ENCODE data around the gene PLXND1.
"Not testable (repeated sequence)": the region's sequence is repeated elsewhere in the genome, so short reads cannot be mapped to it uniquely, and the experiment has no call there.

PLXND1 gene

GRCh38 chr3:129525341-129525968 is 81.0 kb downstream of the PLXND1 start:
- DNase-seq (ENCODE audit: insufficient read length), result no peak
- no peak for FAIRE-seq
- TF ChIP-seq TAF1 (IDR thresholded peaks at IDR 0.05; ENCODE audit: borderline replicate concordance, low read depth, low read length) (no peak), POLR2A (IDR thresholded peaks at IDR 0.05; ENCODE audit: low read depth, low read length) (no peak), POLR2AphosphoS5 (IDR thresholded peaks at IDR 0.05; ENCODE audit: low read depth, low read length) (no peak)

- TF ChIP-seq TAF1 (IDR thresholded peaks at IDR 0.05; ENCODE audit: borderline replicate concordance, low read depth, low read length), result no peak
- no peak for TF ChIP-seq POLR2AphosphoS5 (IDR thresholded peaks at IDR 0.05; ENCODE audit: low read depth, low read length)
- TF ChIP-seq POLR2A (IDR thresholded peaks at IDR 0.05; ENCODE audit: low read depth, low read length), result no peak
- DNase-seq (ENCODE audit: insufficient read length) (no peak), FAIRE-seq (no peak)
Measured at GRCh38 chr3:129524081-129524480, 82.4 kb downstream of the PLXND1 start.

DNA sequence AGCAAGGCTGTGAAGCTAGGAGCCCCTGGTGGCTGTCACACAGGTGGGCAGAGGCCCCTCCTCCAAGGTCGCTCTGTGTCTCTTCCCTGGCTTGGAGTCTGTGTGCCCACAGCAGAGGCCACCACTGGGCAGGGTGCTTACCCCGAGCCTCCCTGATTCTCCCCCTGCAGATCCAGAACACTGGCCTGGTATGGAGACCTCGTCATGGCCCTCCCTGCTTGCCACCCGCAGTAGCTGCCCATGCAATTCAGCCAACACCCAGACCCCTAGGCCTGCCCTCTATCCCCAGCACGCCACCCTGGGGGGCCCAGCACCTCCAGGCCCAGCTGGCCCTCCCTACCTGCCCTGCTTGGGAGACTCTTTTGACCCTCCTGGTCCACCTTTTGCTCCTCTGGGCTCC is 83.5 kb downstream of the PLXND1 start:
- DNase-seq (ENCODE audit: insufficient read length), result no peak

GRCh38 chr3:129521611-129522010 is 84.9 kb downstream of the PLXND1 start:
- FAIRE-seq (no peak), DNase-seq (ENCODE audit: insufficient read length) (no peak)
- TF ChIP-seq TAF1 (IDR thresholded peaks at IDR 0.05; ENCODE audit: borderline replicate concordance, low read depth, low read length) (no peak), POLR2AphosphoS5 (IDR thresholded peaks at IDR 0.05; ENCODE audit: low read depth, low read length) (no peak)

More for the DNA sequence above, 83.5 kb downstream of the PLXND1 start:
- no peak for FAIRE-seq
- TF ChIP-seq POLR2A (IDR thresholded peaks at IDR 0.05; ENCODE audit: low read depth, low read length) (no peak), TAF1 (IDR thresholded peaks at IDR 0.05; ENCODE audit: borderline replicate concordance, low read depth, low read length) (no peak), POLR2AphosphoS5 (IDR thresholded peaks at IDR 0.05; ENCODE audit: low read depth, low read length) (no peak)

DNA sequence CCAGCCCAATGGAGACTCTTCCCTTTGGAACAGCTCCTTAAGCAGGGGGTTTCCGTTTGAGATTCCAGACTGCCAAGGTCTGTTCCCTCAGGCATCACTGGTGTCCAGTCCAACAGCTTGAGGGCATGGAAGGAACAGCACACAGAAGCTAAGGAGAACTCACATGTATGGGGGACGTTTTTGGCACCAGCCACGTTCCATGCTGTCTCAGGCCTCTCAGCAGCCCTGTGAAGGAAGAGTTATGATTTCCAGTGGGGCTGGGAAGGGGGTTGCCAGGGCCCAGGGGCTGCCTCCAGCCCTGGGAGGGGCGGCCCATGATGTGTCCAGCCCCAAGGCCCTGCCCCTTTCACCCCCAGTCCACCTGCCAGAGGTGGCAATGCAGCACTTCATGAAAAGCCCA is 85.5 kb downstream of the PLXND1 start:
- no peak for TF ChIP-seq POLR2AphosphoS5 (IDR thresholded peaks at IDR 0.05; ENCODE audit: low read depth, low read length)
- TF ChIP-seq TAF1 (IDR thresholded peaks at IDR 0.05; ENCODE audit: borderline replicate concordance, low read depth, low read length), result no peak
- TF ChIP-seq POLR2A (IDR thresholded peaks at IDR 0.05; ENCODE audit: low read depth, low read length), result no peak
- DNase-seq (ENCODE audit: insufficient read length) (no peak), FAIRE-seq (no peak)

- FAIRE-seq (no peak), DNase-seq (ENCODE audit: insufficient read length) (no peak)
- TF ChIP-seq TAF1 (IDR thresholded peaks at IDR 0.05; ENCODE audit: borderline replicate concordance, low read depth, low read length) (no peak), POLR2AphosphoS5 (IDR thresholded peaks at IDR 0.05; ENCODE audit: low read depth, low read length) (no peak), POLR2A (IDR thresholded peaks at IDR 0.05; ENCODE audit: low read depth, low read length) (no peak)
Measured at GRCh38 chr3:129519896-129520715, 86.4 kb downstream of the PLXND1 start.

GRCh38 chr3:129519449-129519848 is 87.0 kb downstream of the PLXND1 start:
- FAIRE-seq (no peak), DNase-seq (ENCODE audit: insufficient read length) (no peak)
- no peak for TF ChIP-seq POLR2A (IDR thresholded peaks at IDR 0.05; ENCODE audit: low read depth, low read length)
- no peak for TF ChIP-seq POLR2AphosphoS5 (IDR thresholded peaks at IDR 0.05; ENCODE audit: low read depth, low read length)
- no peak for TF ChIP-seq TAF1 (IDR thresholded peaks at IDR 0.05; ENCODE audit: borderline replicate concordance, low read depth, low read length)

- FAIRE-seq (no peak), DNase-seq (ENCODE audit: insufficient read length) (no peak)
- TF ChIP-seq POLR2AphosphoS5 (IDR thresholded peaks at IDR 0.05; ENCODE audit: low read depth, low read length) (no peak), POLR2A (IDR thresholded peaks at IDR 0.05; ENCODE audit: low read depth, low read length) (no peak)
Measured at GRCh38 chr3:129518581-129518980, 87.9 kb downstream of the PLXND1 start.

DNA sequence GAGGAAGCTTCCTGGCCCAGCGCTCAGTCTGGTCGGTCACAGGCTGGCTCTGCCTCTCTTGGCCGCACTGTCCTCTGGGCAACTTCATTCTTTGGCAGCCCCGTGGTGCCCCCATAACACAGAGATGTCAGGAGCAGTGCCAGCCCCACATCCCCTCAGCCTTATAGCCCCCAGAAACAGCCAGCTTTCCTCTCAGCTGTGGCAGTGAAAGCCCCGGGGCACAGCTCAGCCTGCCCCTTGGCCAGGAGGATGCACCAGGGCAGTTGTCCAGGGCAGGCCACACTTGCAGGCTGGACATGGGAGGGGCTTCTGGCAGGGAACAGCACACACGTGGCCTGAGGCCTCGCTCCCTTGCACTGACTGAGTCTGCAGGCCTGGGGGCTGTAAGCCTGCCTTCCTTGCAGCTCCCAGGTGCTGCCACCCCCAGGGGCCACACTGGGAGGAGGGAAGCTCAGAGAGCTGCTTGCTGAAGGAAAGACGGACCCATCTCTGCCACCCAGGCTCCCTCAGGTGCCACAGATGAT is 88.4 kb downstream of the PLXND1 start:
- no peak for TF ChIP-seq TAF1 (IDR thresholded peaks at IDR 0.05; ENCODE audit: borderline replicate concordance, low read depth, low read length)
- no peak for TF ChIP-seq POLR2AphosphoS5 (IDR thresholded peaks at IDR 0.05; ENCODE audit: low read depth, low read length)
- TF ChIP-seq POLR2A (IDR thresholded peaks at IDR 0.05; ENCODE audit: low read depth, low read length), result no peak
- DNase-seq (ENCODE audit: insufficient read length) (no peak), FAIRE-seq (no peak)

GRCh38 chr3:129517516-129517915 is 89.0 kb downstream of the PLXND1 start:
- no peak for TF ChIP-seq POLR2A (IDR thresholded peaks at IDR 0.05; ENCODE audit: low read depth, low read length)
- TF ChIP-seq POLR2AphosphoS5 (IDR thresholded peaks at IDR 0.05; ENCODE audit: low read depth, low read length), result no peak
- no peak for TF ChIP-seq TAF1 (IDR thresholded peaks at IDR 0.05; ENCODE audit: borderline replicate concordance, low read depth, low read length)
- DNase-seq (ENCODE audit: insufficient read length), result no peak
- no peak for FAIRE-seq

DNA sequence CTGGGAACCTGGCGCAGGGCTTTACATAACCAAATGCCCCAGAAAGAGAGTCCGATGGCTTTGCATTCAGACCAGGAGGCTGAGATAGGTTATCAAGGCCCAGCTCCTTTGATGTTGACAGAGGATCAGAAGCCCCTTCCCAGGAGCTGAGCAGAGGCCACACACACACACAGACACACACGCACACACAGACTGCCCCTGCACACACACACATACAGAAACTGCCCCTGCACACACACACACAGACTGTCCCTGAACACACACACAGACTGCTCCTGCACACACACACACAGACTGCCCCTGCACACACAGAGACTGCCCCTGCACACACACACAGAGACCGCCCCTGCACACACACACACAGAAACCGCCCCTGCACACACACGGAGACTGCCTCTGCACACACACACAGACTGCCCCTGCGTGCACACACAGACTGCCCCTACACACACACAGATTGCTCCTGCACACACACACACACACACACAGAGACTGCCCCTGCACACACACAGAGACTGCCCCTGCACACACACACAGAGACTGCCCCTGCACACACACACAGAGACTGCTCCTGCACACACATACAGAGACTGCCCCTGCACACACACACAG is 90.5 kb downstream of the PLXND1 start:
- DNase-seq (ENCODE audit: insufficient read length); FAIRE-seq: not testable (repeated sequence)

DNA sequence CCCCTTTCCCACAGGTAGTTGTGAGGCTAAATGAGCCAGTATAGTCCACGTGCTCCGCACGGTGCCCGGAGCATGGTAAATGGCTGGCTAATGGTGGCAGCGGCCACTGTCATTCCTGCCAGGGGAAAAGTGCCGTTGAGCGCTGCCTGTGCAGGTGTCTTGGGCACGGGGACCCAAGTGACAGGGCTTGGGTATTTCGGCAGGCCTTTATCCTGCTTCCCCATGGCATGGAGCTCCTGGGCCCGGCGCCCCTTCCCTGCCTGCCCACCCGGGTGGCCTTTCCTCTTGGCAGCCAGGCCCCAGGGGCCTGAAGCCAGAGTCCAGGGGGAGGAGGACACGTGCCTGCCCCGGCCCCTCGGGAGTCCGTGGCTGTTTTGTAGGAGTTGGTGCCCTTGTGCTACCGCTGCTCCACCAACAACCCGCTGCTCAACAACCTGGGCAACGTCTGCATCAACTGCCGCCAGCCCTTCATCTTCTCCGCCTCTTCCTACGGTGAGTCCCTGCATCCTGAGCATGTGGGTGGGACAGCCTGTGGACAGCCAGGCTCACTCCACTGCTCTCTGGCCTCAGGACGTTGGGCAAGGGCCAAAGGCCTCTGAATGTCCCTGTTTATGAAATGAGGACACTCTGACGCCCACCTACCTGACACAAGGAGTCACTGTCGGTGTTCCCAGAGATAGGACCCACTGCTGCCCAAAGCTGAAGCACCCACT is 91.2 kb downstream of the PLXND1 start:
- not testable (repeated sequence) for FAIRE-seq; DNase-seq (ENCODE audit: insufficient read length)

Measured in GM12892 (cell line).